GM12801 (cell line): ENCODE data around the gene SMARCA4.

Source experiments
- TF ChIP-seq, protein P1 (sequence below): IDR thresholded peaks from one replicate; pipeline ENCODE4 v1.5.1; 2011; ENCODE audit warnings: control low read depth; ENCODE audit not compliant: insufficient read length; ENCODE audit errors: extremely low read depth

Gene SMARCA4

DNA sequence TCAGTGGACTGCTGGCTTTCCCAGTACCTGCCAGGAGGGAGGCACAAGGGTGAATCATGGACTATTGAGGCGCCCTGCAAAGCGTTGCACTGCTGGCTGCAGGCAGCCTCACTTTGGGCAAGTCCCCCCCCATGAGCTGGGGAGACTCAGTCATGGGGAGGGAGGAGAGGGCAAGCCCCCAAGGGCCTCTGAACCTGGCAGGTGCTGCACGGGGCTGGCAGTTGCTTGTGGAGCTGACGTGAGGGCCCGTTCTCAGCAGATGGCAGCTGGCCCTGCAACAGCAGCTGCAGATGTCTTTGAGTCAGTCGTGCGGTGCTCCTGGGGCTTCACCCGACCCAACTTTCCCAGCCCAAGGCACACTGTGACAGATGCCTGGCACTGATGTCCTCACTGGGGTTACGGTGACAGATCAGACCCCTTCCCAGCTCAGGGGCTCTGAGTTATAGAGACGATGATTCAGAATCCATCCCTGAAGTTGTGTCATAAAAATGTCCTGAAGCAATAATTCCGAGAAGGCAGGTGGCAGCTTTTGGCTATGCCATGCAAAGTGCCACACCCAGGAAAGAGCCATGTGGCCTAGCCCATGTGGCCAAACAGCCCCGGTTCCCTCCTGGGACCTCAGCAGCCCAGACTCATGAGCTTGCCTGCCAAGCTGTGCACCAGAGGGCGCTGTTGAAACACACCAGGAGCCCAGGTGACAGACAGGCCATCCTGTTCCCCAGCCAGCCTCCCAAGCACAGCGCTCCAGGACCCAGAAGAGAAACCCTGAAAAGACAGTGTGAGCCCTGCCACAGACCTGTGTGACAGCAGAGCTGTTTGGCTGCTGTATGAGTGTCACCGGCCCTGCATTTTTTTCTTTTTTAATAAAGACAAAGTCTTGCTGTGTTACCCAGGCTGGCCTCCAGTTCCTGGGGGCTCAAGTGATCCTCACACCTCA lies 74.9 kb downstream of the SMARCA4 start:
- TF ChIP-seq, protein P1, sequence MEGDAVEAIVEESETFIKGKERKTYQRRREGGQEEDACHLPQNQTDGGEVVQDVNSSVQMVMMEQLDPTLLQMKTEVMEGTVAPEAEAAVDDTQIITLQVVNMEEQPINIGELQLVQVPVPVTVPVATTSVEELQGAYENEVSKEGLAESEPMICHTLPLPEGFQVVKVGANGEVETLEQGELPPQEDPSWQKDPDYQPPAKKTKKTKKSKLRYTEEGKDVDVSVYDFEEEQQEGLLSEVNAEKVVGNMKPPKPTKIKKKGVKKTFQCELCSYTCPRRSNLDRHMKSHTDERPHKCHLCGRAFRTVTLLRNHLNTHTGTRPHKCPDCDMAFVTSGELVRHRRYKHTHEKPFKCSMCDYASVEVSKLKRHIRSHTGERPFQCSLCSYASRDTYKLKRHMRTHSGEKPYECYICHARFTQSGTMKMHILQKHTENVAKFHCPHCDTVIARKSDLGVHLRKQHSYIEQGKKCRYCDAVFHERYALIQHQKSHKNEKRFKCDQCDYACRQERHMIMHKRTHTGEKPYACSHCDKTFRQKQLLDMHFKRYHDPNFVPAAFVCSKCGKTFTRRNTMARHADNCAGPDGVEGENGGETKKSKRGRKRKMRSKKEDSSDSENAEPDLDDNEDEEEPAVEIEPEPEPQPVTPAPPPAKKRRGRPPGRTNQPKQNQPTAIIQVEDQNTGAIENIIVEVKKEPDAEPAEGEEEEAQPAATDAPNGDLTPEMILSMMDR, result peak; percentile 77

DNA sequence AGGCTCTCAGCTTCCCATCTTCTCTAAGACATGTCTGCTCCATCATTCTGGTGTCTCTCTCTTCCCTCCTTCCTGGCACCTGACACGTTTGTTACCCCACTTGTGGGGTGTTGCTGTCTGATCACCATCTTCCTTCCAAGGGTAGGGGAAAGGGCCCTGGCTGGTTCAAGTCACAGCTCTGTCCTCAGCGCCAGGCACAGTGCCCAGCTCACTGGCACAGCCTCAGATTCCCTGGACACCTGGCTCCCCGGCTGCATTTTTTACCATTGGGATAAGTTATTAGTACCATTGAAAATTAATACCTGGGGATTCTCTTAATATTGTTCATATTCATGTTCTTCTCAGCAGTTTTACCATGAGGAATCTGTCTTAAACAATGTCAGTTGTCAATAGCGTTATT lies 77.7 kb downstream of the SMARCA4 start:
- TF ChIP-seq, protein P1, result no peak

DNA sequence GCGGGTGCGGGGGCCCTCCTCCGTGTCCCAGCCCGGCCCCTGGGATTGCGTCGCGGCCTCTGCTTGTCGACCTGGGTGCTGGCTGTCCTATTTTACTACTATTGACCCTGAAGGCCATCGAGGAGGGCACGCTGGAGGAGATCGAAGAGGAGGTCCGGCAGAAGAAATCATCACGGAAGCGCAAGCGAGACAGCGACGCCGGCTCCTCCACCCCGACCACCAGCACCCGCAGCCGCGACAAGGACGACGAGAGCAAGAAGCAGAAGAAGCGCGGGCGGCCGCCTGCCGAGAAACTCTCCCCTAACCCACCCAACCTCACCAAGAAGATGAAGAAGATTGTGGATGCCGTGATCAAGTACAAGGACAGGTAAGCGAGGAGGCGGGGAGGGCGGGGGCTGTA lies 80.4 kb downstream of the SMARCA4 start:
- TF ChIP-seq, protein P1, result no peak

DNA sequence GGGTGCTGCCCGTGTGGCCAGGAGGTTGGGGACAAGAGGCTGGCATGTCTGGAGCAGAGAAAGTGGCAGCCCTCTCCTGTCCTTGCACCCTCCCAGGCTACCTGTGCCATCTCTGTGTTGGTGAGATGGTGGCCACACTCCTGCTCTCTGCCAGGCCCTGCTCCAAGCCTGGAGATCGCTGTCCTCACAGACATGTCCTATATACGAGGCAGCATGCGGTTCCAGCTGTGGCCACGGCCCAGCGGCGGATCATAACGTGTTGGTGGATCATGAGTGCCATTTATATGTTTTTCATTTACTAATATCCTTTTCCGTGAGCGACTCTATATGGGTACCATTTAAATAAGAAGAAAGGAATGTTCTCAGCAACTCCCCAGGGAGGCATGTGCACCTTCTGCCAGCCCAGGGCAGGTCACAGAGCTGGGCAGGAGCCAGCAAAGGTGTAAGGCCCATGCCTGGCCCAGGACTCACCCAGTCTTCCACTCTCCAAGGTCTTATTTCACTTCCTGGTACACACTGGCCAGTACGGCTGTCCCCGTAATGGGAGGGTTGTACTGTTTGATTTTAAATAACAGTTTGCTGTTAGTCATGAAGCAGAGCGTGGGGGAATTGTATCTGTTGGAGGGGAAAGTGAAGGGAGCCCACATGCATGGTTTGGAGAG lies 81.3 kb downstream of the SMARCA4 start:
- TF ChIP-seq, protein P1, result no peak

DNA sequence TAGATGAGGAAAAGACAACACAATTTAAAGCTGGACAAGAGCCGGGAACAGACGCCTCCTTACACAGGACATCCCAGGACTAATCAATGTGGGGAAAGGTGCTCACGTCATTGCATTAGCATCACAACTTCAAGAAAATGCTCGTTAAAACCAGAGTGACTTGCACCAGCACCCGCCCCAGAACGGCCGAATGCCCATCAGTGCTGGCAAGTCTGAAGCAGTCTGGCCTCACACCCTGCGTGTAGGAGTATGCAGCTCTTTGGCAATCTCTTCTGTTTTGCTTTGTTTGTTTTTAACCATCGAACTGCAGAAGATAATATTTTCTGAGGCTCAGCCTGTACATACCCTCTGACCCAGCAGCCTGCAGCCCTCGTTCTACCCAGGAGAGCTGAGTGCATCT lies 83.6 kb downstream of the SMARCA4 start:
- TF ChIP-seq, protein P1, result no peak

DNA sequence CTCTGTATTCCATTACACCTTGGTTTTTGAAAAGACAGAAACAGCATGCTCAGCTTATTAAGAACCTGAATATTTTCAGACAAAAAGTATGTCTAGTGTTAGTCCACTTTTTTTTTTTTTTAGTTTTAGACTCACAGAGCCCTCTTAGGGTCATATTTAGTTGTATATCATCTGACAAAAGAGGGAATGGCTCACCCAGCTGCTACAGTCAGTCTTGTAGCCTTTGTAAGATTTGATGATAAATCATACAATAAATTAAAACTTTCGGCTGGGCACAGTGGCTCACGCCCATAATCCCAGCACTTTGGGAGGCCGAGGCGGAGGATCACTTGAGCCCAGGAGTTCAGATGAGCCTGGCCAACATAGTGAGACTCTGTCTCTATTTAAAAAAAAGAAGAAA lies 84.7 kb downstream of the SMARCA4 start:
- TF ChIP-seq, protein P1, result no peak

DNA sequence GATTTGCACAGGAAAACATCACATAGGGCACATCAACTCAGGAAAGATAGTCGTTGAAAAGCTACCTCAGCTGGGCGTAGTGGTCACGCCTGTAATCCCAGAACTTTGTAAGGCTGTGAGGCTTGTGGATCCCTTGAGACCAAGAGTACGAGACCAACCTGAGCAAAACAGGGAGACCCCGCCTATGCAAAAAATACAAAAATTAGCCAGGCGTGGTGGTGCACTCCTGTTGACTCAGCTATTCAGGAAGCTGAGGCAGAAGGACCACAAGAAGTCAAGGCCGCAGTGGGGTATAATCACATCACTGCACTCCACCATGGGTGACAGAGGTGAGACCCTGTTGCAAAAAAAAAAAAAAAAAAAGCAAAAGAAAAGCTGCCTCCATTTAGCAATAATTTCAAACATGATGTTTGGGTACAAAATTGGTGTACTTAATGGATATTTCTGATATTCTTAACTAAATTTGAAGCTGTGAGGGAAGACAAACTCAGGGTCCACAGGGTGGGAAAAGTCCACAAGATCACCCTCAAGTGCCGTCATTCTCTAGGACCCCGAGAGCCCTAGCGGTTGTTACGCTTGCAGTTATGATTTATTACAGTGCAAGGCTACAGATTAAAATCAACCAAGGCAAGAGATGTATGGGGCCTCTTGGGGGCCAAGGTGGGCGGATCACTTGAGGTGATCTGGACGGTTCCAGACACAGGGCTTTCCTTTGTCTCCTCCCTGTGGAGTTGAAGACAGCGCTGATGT lies 86.0 kb downstream of the SMARCA4 start:
- TF ChIP-seq, protein P1, result no peak
